ENCODE measurements around the gene SNTB2.

GRCh38 chr16:69307856-69308255, 120.9 kb downstream of the SNTB2 start:
- TF ChIP-seq MAX (IDR thresholded peaks at IDR 0.05; ENCODE audit: insufficient read depth, insufficient read length) (no peak), EZH2 (IDR thresholded peaks at IDR 0.05; ENCODE audit: borderline replicate concordance, low read depth, low read length, severe bottlenecking) (no peak), JUN (IDR thresholded peaks at IDR 0.05; ENCODE audit: borderline replicate concordance, insufficient read depth, insufficient read length, low read depth) (no peak), POLR2A (IDR thresholded peaks at IDR 0.05; ENCODE audit: low read depth, low read length) (no peak), CTCF (IDR thresholded peaks at IDR 0.05; ENCODE audit: extremely low read depth in 1 of 2, insufficient read depth in 1 of 2, low read depth in 1 of 2, low read length in 2 of 2) (no peak), POLR2AphosphoS5 (IDR thresholded peaks at IDR 0.05; ENCODE audit: insufficient read depth, low read depth, low read length) (no peak)

Data from endothelial cell of umbilical vein (primary cell).